ENCODE measurements around the gene MBOAT2.

MBOAT2 gene

GRCh38 chr2:8929128-8929527, 74.4 kb downstream of the MBOAT2 start:
- no peak overlapping the region for H3K4ac ChIP-seq (ENCODE audit: low read depth in 1 of 2, low read length in 2 of 2)
- no peak overlapping the region for H2BK5ac ChIP-seq (ENCODE audit: low read depth, low read length, poor library complexity, severe bottlenecking)
- no peak overlapping the region for H2BK120ac ChIP-seq (ENCODE audit: low read depth, low read length)
- no peak overlapping the region for H3K27ac ChIP-seq (ENCODE audit: low read length, poor library complexity, severe bottlenecking)
- no peaks in the 10 kb centered on the region for H3K9me3 ChIP-seq (ENCODE audit: control insufficient read depth, low read length)
- H3K4me1 ChIP-seq (ENCODE audit: control insufficient read depth, insufficient read depth, low read depth, low read length): no peaks in the 10 kb centered on the region
- no peak overlapping the region for H4K8ac ChIP-seq (ENCODE audit: low read length)
- H2BK12ac ChIP-seq (ENCODE audit: low read length in 2 of 2): no peak overlapping the region
- 98% methylated on average over 3 of the region's 3 CpGs for WGBS
- no peak overlapping the region for H3K4me2 ChIP-seq (ENCODE audit: low read length, poor library complexity, severe bottlenecking)
- no peak overlapping the region for H3K23ac ChIP-seq (ENCODE audit: low read length in 2 of 2)
- H3K27me3 ChIP-seq (ENCODE audit: control insufficient read depth in 1 of 2, insufficient read depth in 1 of 2, low read length in 2 of 2): no peaks in the 10 kb centered on the region
- no peak overlapping the region for H3K18ac ChIP-seq (ENCODE audit: low read depth in 1 of 2, low read length in 2 of 2)
- no peak overlapping the region for H2AK5ac ChIP-seq (ENCODE audit: low read length, severe bottlenecking)
- no peak overlapping the region for H2AFZ ChIP-seq (ENCODE audit: low read depth, low read length)
- H3K4me3 ChIP-seq (ENCODE audit: insufficient read depth in 1 of 2, low read depth in 1 of 2, low read length in 2 of 2): no peak overlapping the region
- H3K14ac ChIP-seq (ENCODE audit: low read length in 2 of 2): no peak overlapping the region
- peaks cover 8% of the 10 kb centered on the region for H3K79me1 ChIP-seq (replicated peaks; ENCODE audit: low read length, poor library complexity, severe bottlenecking)
- H3K36me3 ChIP-seq (ENCODE audit: control insufficient read depth in 1 of 2, insufficient read depth in 2 of 2, low read depth in 1 of 2, low read length in 2 of 2): peaks cover 0 to 2% of the 10 kb centered on the region in 2 experiments
- no peak overlapping the region for H2BK15ac ChIP-seq (ENCODE audit: low read depth, poor library complexity, severe bottlenecking)
- H3K9ac ChIP-seq (ENCODE audit: low read length): no peak overlapping the region
- no peak for DNase-seq
- no peak overlapping the region for H4K91ac ChIP-seq (ENCODE audit: low read length)

GRCh38 chr2:8927510-8928455, 75.7 kb downstream of the MBOAT2 start:
- no peak for DNase-seq
- 94% methylated on average over 17 of the region's 17 CpGs for WGBS
- Histone ChIP-seq H3K14ac (ENCODE audit: low read length in 2 of 2) (no peak overlapping the region), H3K79me1 (replicated peaks; ENCODE audit: low read length, poor library complexity, severe bottlenecking) (peaks cover 8% of the 10 kb centered on the region), H3K23ac (ENCODE audit: low read length in 2 of 2) (no peak overlapping the region), H2AK5ac (ENCODE audit: low read length, severe bottlenecking) (no peak overlapping the region), H2BK15ac (ENCODE audit: low read depth, poor library complexity, severe bottlenecking) (no peak overlapping the region), H2AFZ (ENCODE audit: low read depth, low read length) (no peak overlapping the region), H3K4me3 (ENCODE audit: insufficient read depth in 1 of 2, low read depth in 1 of 2, low read length in 2 of 2) (no peak overlapping the region), H3K9me3 (ENCODE audit: control insufficient read depth, low read length) (no peaks in the 10 kb centered on the region), H4K8ac (ENCODE audit: low read length) (no peak overlapping the region), H3K18ac (ENCODE audit: low read depth in 1 of 2, low read length in 2 of 2) (no peak overlapping the region), H2BK120ac (ENCODE audit: low read depth, low read length) (no peak overlapping the region), H3K4me1 (ENCODE audit: control insufficient read depth, insufficient read depth, low read depth, low read length) (peaks cover 3% of the 10 kb centered on the region), H3K4me2 (ENCODE audit: low read length, poor library complexity, severe bottlenecking) (no peak overlapping the region), H3K4ac (ENCODE audit: low read depth in 1 of 2, low read length in 2 of 2) (no peak overlapping the region), H2BK12ac (ENCODE audit: low read length in 2 of 2) (no peak overlapping the region), H2BK5ac (ENCODE audit: low read depth, low read length, poor library complexity, severe bottlenecking) (no peak overlapping the region), H3K27me3 (ENCODE audit: control insufficient read depth in 1 of 2, insufficient read depth in 1 of 2, low read length in 2 of 2) (no peaks in the 10 kb centered on the region), H4K91ac (ENCODE audit: low read length) (no peak overlapping the region), H3K9ac (ENCODE audit: low read length) (no peak overlapping the region), H3K36me3 (ENCODE audit: control insufficient read depth in 1 of 2, insufficient read depth in 2 of 2, low read depth in 1 of 2, low read length in 2 of 2) (peaks cover 0 to 2% of the 10 kb centered on the region in 2 experiments), H3K27ac (ENCODE audit: low read length, poor library complexity, severe bottlenecking) (no peak overlapping the region)

- 75% methylated on average over 8 of the region's 8 CpGs for WGBS
These were observed 77.1 kb downstream of the MBOAT2 start for GRCh38 chr2:8926356-8926755.

GRCh38 chr2:8925411-8925810, 78.1 kb downstream of the MBOAT2 start:
- Histone ChIP-seq H3K23ac (ENCODE audit: low read length in 2 of 2) (no peak overlapping the region), H3K27ac (ENCODE audit: low read length, poor library complexity, severe bottlenecking) (no peak overlapping the region), H3K79me1 (replicated peaks; ENCODE audit: low read length, poor library complexity, severe bottlenecking) (peaks cover 10% of the 10 kb centered on the region), H3K4me3 (ENCODE audit: insufficient read depth in 1 of 2, low read depth in 1 of 2, low read length in 2 of 2) (no peak overlapping the region), H4K8ac (ENCODE audit: low read length) (no peak overlapping the region), H2BK12ac (ENCODE audit: low read length in 2 of 2) (no peak overlapping the region), H2BK5ac (ENCODE audit: low read depth, low read length, poor library complexity, severe bottlenecking) (no peak overlapping the region), H3K36me3 (ENCODE audit: control insufficient read depth in 1 of 2, insufficient read depth in 2 of 2, low read depth in 1 of 2, low read length in 2 of 2) (no peaks in the 10 kb centered on the region), H3K9me3 (ENCODE audit: control insufficient read depth, low read length) (no peaks in the 10 kb centered on the region), H4K91ac (ENCODE audit: low read length) (no peak overlapping the region), H3K4ac (ENCODE audit: low read depth in 1 of 2, low read length in 2 of 2) (no peak overlapping the region), H3K18ac (ENCODE audit: low read depth in 1 of 2, low read length in 2 of 2) (no peak overlapping the region), H2AK5ac (ENCODE audit: low read length, severe bottlenecking) (no peak overlapping the region), H2BK15ac (ENCODE audit: low read depth, poor library complexity, severe bottlenecking) (no peak overlapping the region), H3K14ac (ENCODE audit: low read length in 2 of 2) (no peak overlapping the region), H2BK120ac (ENCODE audit: low read depth, low read length) (no peak overlapping the region), H3K4me2 (ENCODE audit: low read length, poor library complexity, severe bottlenecking) (no peak overlapping the region), H3K9ac (ENCODE audit: low read length) (no peak overlapping the region), H2AFZ (ENCODE audit: low read depth, low read length) (no peak overlapping the region), H3K4me1 (ENCODE audit: control insufficient read depth, insufficient read depth, low read depth, low read length) (peaks cover 6% of the 10 kb centered on the region), H3K27me3 (ENCODE audit: control insufficient read depth in 1 of 2, insufficient read depth in 1 of 2, low read length in 2 of 2) (no peaks in the 10 kb centered on the region)
- WGBS: 75% methylated on average over 2 of the region's 2 CpGs
- no peak for DNase-seq

More at GRCh38 chr2:8926356-8926755, 77.1 kb downstream of the MBOAT2 start:
- no peak overlapping the region for H2BK12ac ChIP-seq (ENCODE audit: low read length in 2 of 2)
- DNase-seq: no peak
- H2AFZ ChIP-seq (ENCODE audit: low read depth, low read length): no peak overlapping the region
- no peak overlapping the region for H2BK5ac ChIP-seq (ENCODE audit: low read depth, low read length, poor library complexity, severe bottlenecking)
- no peak overlapping the region for H2AK5ac ChIP-seq (ENCODE audit: low read length, severe bottlenecking)
- no peak overlapping the region for H3K27ac ChIP-seq (ENCODE audit: low read length, poor library complexity, severe bottlenecking)
- H3K18ac ChIP-seq (ENCODE audit: low read depth in 1 of 2, low read length in 2 of 2): no peak overlapping the region
- no peak overlapping the region for H3K4ac ChIP-seq (ENCODE audit: low read depth in 1 of 2, low read length in 2 of 2)
- H3K79me1 ChIP-seq (replicated peaks; ENCODE audit: low read length, poor library complexity, severe bottlenecking): peaks cover 10% of the 10 kb centered on the region
- no peak overlapping the region for H4K8ac ChIP-seq (ENCODE audit: low read length)
- no peak overlapping the region for H3K23ac ChIP-seq (ENCODE audit: low read length in 2 of 2)
- H3K14ac ChIP-seq (ENCODE audit: low read length in 2 of 2): no peak overlapping the region
- H3K4me2 ChIP-seq (ENCODE audit: low read length, poor library complexity, severe bottlenecking): no peak overlapping the region
- H3K36me3 ChIP-seq (ENCODE audit: control insufficient read depth in 1 of 2, insufficient read depth in 2 of 2, low read depth in 1 of 2, low read length in 2 of 2): no peaks in the 10 kb centered on the region
- no peaks in the 10 kb centered on the region for H3K9me3 ChIP-seq (ENCODE audit: control insufficient read depth, low read length)
- no peak overlapping the region for H3K9ac ChIP-seq (ENCODE audit: low read length)
- peaks cover 6% of the 10 kb centered on the region for H3K4me1 ChIP-seq (ENCODE audit: control insufficient read depth, insufficient read depth, low read depth, low read length)
- no peak overlapping the region for H2BK120ac ChIP-seq (ENCODE audit: low read depth, low read length)
- H2BK15ac ChIP-seq (ENCODE audit: low read depth, poor library complexity, severe bottlenecking): no peak overlapping the region
- H4K91ac ChIP-seq (ENCODE audit: low read length): no peak overlapping the region
- H3K4me3 ChIP-seq (ENCODE audit: insufficient read depth in 1 of 2, low read depth in 1 of 2, low read length in 2 of 2): no peak overlapping the region
- H3K27me3 ChIP-seq (ENCODE audit: control insufficient read depth in 1 of 2, insufficient read depth in 1 of 2, low read length in 2 of 2): no peaks in the 10 kb centered on the region
